IMR-90 (cell line): ENCODE data around the gene ABCB1. TPM values are rescaled to one million over a fixed set of nuclear protein-coding genes. Genes with fewer than 3 reads are reported as not detected.

Source experiments
- ATAC-seq: fragments of 200-7000 bp; cut with Tn5 transposase; 2 replicates; pipeline ENCODE4 v1.9.1; 2020; ENCODE audit warnings: low read depth, mild to moderate bottlenecking, moderate library complexity
- BruUV-seq: library from RNA; stranded (reverse); fragments of 400-500 nt; replicated peaks from 2 replicates; lab custom pipeline; 2021; lab: Mats Ljungman, UMichigan
- CTCF ChIA-PET: fragments of 300-600 bp; formaldehyde crosslinking; extraction: SDS; loops from one replicate; lab custom pipeline; 2021; ENCODE audit warnings: antibody characterized with exemption; lab: Yijun Ruan, JAX
- POLR2A ChIA-PET: fragments of 300-600 bp; sonication (Branson Sonifier 250); formaldehyde crosslinking; loops from one replicate; lab custom pipeline; 2022; ENCODE audit warnings: antibody characterized with exemption; ENCODE audit not compliant: unreplicated experiment; lab: Charles Lee
- DNase-seq: peaks from one replicate; pipeline ENCODE4 v3.0.0; 2013
- H2AFZ ChIP-seq: replicated peaks from 2 replicates; pipeline ENCODE3; 2013; ENCODE audit warnings: low read length, mild to moderate bottlenecking; ENCODE audit not compliant: poor library complexity
- H2AK5ac ChIP-seq: 2 replicates; pipeline ENCODE4 v1.6.1; 2013; ENCODE audit warnings: low read depth, low read length, inconsistent platforms
- H2AK9ac ChIP-seq: replicated peaks from 2 replicates; pipeline ENCODE3; 2013; ENCODE audit warnings: mild to moderate bottlenecking, low read depth, low read length, moderate library complexity; ENCODE audit not compliant: poor library complexity
- H2BK120ac ChIP-seq: 2 replicates; pipeline ENCODE4 v1.6.1; 2013; ENCODE audit warnings: low read depth, low read length, inconsistent platforms
- H2BK15ac ChIP-seq: 3 replicates; pipeline ENCODE4 v1.6.1; 2013; ENCODE audit warnings: low read depth, low read length, inconsistent platforms
- H2BK20ac ChIP-seq: 2 replicates; pipeline ENCODE4 v1.6.1; 2013; ENCODE audit warnings: low read depth, mild to moderate bottlenecking, inconsistent platforms, low read length, moderate library complexity
- H2BK5ac ChIP-seq: 2 replicates; pipeline ENCODE4 v1.6.1; 2013; ENCODE audit warnings: mild to moderate bottlenecking, low read depth, low read length, inconsistent platforms; ENCODE audit not compliant: poor library complexity, severe bottlenecking
- H3K14ac ChIP-seq: replicated peaks from 2 replicates; pipeline ENCODE4 v1.6.1; 2013; ENCODE audit warnings: low read depth, low read length, inconsistent platforms
- H3K18ac ChIP-seq: 2 replicates; pipeline ENCODE4 v1.6.1; 2013; ENCODE audit warnings: low read depth, low read length, control low read depth
- H3K23ac ChIP-seq: 2 replicates; pipeline ENCODE4 v1.6.1; 2013; ENCODE audit warnings: low read depth, low read length, inconsistent platforms
- H3K27ac ChIP-seq: 2 replicates; pipeline ENCODE4 v1.5.1; 2013; ENCODE audit warnings: mild to moderate bottlenecking, control low read depth, low read length; ENCODE audit not compliant: insufficient read depth
- H3K27me3 ChIP-seq: 2 replicates; pipeline ENCODE4 v1.6.1; 2013; ENCODE audit warnings: low read length; ENCODE audit not compliant: control insufficient read depth, insufficient read depth
- H3K36me3 ChIP-seq: 2 replicates; pipeline ENCODE4 v1.6.1; 2013; ENCODE audit warnings: low read length, mixed read lengths; ENCODE audit not compliant: control insufficient read depth, insufficient read depth
- H3K4ac ChIP-seq: 2 replicates; pipeline ENCODE4 v1.6.1; 2013; ENCODE audit warnings: low read depth, low read length, inconsistent platforms
- H3K4me1 ChIP-seq: 2 replicates; pipeline ENCODE4 v1.6.1; 2013; ENCODE audit warnings: low read length, mixed read lengths; ENCODE audit not compliant: control insufficient read depth, insufficient read depth
- H3K4me2 ChIP-seq: 2 replicates; pipeline ENCODE4 v1.6.1; 2013; ENCODE audit warnings: low read depth, mild to moderate bottlenecking, control low read depth, low read length, moderate library complexity
- H3K4me3 ChIP-seq: 2 replicates; pipeline ENCODE4 v1.5.1; 2013; ENCODE audit warnings: low read depth, mild to moderate bottlenecking, control low read depth, low read length, moderate library complexity; ENCODE audit not compliant: insufficient read depth
- H3K56ac ChIP-seq: 2 replicates; pipeline ENCODE4 v1.6.1; 2013; ENCODE audit warnings: low read length, inconsistent platforms; ENCODE audit not compliant: insufficient read depth; ENCODE audit errors: extremely low read depth
- H3K79me1 ChIP-seq, 2 experiments: 2 replicates each; pipeline ENCODE4 v1.6.1; 2013; ENCODE audit warnings: low read length in 2 of 2, inconsistent platforms in 1 of 2, low read depth in 1 of 2
- H3K9ac ChIP-seq: 2 replicates; pipeline ENCODE4 v1.6.1; 2013; ENCODE audit warnings: low read depth, low read length, control low read depth
- H3K9me1 ChIP-seq: 2 replicates; pipeline ENCODE4 v1.6.1; 2013; ENCODE audit warnings: low read length, inconsistent platforms; ENCODE audit not compliant: insufficient read depth
- H3K9me3 ChIP-seq: 2 replicates; pipeline ENCODE4 v1.6.1; 2013; ENCODE audit warnings: low read length; ENCODE audit not compliant: control insufficient read depth, insufficient read depth
- H4K20me1 ChIP-seq: 2 replicates; pipeline ENCODE4 v1.6.1; 2013; ENCODE audit warnings: low read length, inconsistent platforms; ENCODE audit not compliant: insufficient read depth
- H4K5ac ChIP-seq: 2 replicates; pipeline ENCODE4 v1.6.1; 2013; ENCODE audit warnings: mild to moderate bottlenecking, low read depth, low read length, control low read depth
- H4K8ac ChIP-seq, 2 experiments: 2 replicates each; pipeline ENCODE4 v1.6.1; 2013; ENCODE audit warnings: low read depth in 2 of 2, low read length in 2 of 2, control low read depth in 1 of 2, inconsistent platforms in 1 of 2
- H4K91ac ChIP-seq: 2 replicates; pipeline ENCODE4 v1.6.1; 2013; ENCODE audit warnings: low read depth, low read length, inconsistent platforms; ENCODE audit not compliant: insufficient read depth
- BHLHE40 ChIP-seq: fragments of 150-350 bp; IDR thresholded peaks from 2 replicates; pipeline ENCODE4 v1.6.1; 2016; ENCODE audit warnings: mild to moderate bottlenecking, low read depth, low read length
- CHD1 ChIP-seq: IDR thresholded peaks from 2 replicates; pipeline ENCODE4 v1.6.1; 2012; ENCODE audit warnings: low read depth, low read length, improper control_type of control experiment
- MAFK ChIP-seq: IDR thresholded peaks from 2 replicates; pipeline ENCODE4 v1.6.1; 2012; ENCODE audit warnings: low read depth, low read length, improper control_type of control experiment
- MAZ ChIP-seq: IDR thresholded peaks from 2 replicates; pipeline ENCODE4 v1.6.1; 2012; ENCODE audit warnings: low read depth, mild to moderate bottlenecking, low read length, improper control_type of control experiment, moderate library complexity, borderline replicate concordance
- MXI1 ChIP-seq: IDR thresholded peaks from 2 replicates; pipeline ENCODE4 v1.6.1; 2012; ENCODE audit warnings: low read depth, mild to moderate bottlenecking, low read length, moderate library complexity, borderline replicate concordance
- NFE2L2 ChIP-seq: fragments of 150-350 bp; IDR thresholded peaks from 2 replicates; pipeline ENCODE4 v1.6.1; 2016; ENCODE audit warnings: low read depth, mild to moderate bottlenecking, low read length
- POLR2A ChIP-seq: IDR thresholded peaks from 2 replicates; pipeline ENCODE4 v1.6.1; 2012; ENCODE audit warnings: mild to moderate bottlenecking, low read depth, low read length
- RAD21 ChIP-seq: IDR thresholded peaks from 2 replicates; pipeline ENCODE4 v1.6.1; 2012; ENCODE audit warnings: low read length, improper control_type of control experiment
- RCOR1 ChIP-seq: IDR thresholded peaks from 2 replicates; pipeline ENCODE4 v1.6.1; 2012; ENCODE audit warnings: mild to moderate bottlenecking, low read length, improper control_type of control experiment; ENCODE audit not compliant: insufficient replicate concordance
- RFX5 ChIP-seq: IDR thresholded peaks from 2 replicates; pipeline ENCODE4 v1.8.0; 2012; ENCODE audit warnings: low read depth, mild to moderate bottlenecking, low read length, moderate library complexity
- SMC3 ChIP-seq: fragments of 150-350 bp; IDR thresholded peaks from 2 replicates; pipeline ENCODE4 v1.6.1; 2016; ENCODE audit warnings: low read depth, mild to moderate bottlenecking, antibody characterized with exemption, low read length, moderate library complexity
- WGBS, 2 experiments: methylation state at CpG; one replicate each; pipeline versions ENCODE4 v1.1.5 to v1.1.7; 2013; ENCODE audit warnings: missing lambda C conversion rate in 2 of 2; ENCODE audit not compliant: insufficient read length in 1 of 2; ENCODE audit errors: extremely low coverage in 2 of 2; 5-methylcytosine and 5-hydroxymethylcytosine counted together
- dilution Hi-C: fragments of 300-500 bp; cut with HindIII; formaldehyde crosslinking; loops from one replicate; pipeline ENCODE4 v1.14.3; 2018; ENCODE audit warnings: low sequenced_read_pairs; ENCODE audit not compliant: unreplicated experiment
- in situ Hi-C: fragments of 300-500 bp; cut with MboI; formaldehyde crosslinking; loops from 3 replicates; pipeline ENCODE4 v1.14.3; 2019; ENCODE audit warnings: low sequenced_read_pairs, inconsistent platforms, mixed read lengths
- intact Hi-C: fragments of 100-400 bp; cut with micrococcal nuclease; formaldehyde crosslinking; loops from 2 replicates; pipeline ENCODE4 v1.10.0; 2022
- polyA plus RNA-seq, 3 experiments: library from polyadenylated mRNA; depleted of rRNA; stranded (reverse); fragments of >200 nt; gene quantifications; 2 replicates each; pipeline ENCODE4 v1.2.3, GENCODE V29; 2012; ENCODE audit warnings: low replicate concordance in 1 of 3
- total RNA-seq: library from RNA; depleted of rRNA; stranded (reverse); fragments of >200 nt; gene quantifications from 2 replicates; pipeline ENCODE4 v1.2.3, GENCODE V29; 2012
- TF ChIP-seq, protein P1 (sequence below): conservative IDR thresholded peaks from 2 replicates; pipeline ENCODE4 v1.5.1; 2012; ENCODE audit warnings: mild to moderate bottlenecking, low read depth, low read length, improper control_type of control experiment

ABCB1 gene
- total and polyA plus RNA-seq, 2 of the 4 experiments (the other 2 are of a cell fraction): 0.80 to 0.90 TPM

DNA sequence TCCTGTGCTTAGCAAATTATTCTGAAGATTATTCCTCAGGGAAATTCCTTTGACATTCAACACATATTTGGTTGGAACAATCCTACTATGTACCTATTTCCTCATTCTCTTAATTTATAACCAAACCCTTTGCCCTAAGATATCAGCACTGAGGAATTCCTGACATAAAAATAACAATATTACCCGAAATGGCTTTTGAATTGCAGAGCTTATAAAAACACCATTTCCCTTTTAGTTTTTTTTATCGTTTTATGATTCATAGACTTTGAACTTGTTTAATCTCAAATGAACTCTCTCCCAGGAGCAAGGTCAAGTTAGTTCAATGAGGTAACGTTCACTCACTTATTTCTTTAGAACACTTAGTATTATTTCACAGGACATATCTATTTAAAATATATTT lies 7.7 kb upstream of the ABCB1 start:
- H3K4me2 ChIP-seq: no peak overlapping the region

More for the DNA sequence above, 7.7 kb upstream of the ABCB1 start:
- no peak overlapping the region for H3K18ac ChIP-seq
- no CpG with 5 or more reads among the region's 3 CpGs for WGBS, 2 experiments
- no peak overlapping the region for H4K91ac ChIP-seq
- peaks cover 2% of the 10 kb centered on the region; the same call in 1 of the 2 replicates for H3K27me3 ChIP-seq
- no peak overlapping the region for H4K5ac ChIP-seq
- intact Hi-C loops: no loop called here
- H2BK5ac ChIP-seq: no peak overlapping the region
- no peak overlapping the region for H2AK5ac ChIP-seq
- ATAC-seq: no peak
- H4K20me1 ChIP-seq: no peaks in the 10 kb centered on the region
- H3K56ac ChIP-seq: no peak overlapping the region
- ChIA-PET CTCF (no interaction called here), POLR2A (no interaction called here)
- H2BK120ac ChIP-seq: no peak overlapping the region
- H3K14ac ChIP-seq: no peak overlapping the region
- no peak overlapping the region for H3K9ac ChIP-seq
- no peak overlapping the region for H2AFZ ChIP-seq
- H3K4ac ChIP-seq: no peak overlapping the region
- H2BK20ac ChIP-seq: no peak overlapping the region
- no peaks in the 10 kb centered on the region for H3K4me1 ChIP-seq
- no peak overlapping the region for H2AK9ac ChIP-seq
- H3K23ac ChIP-seq: no peak overlapping the region
- TF ChIP-seq RAD21 (no peak), POLR2A (no peak), MXI1 (no peak), RFX5 (no peak), BHLHE40 (no peak), SMC3 (no peak), RCOR1 (no peak), MAZ (no peak), MAFK (no peak), CHD1 (no peak), NFE2L2 (no peak)
- TF ChIP-seq, protein P1, sequence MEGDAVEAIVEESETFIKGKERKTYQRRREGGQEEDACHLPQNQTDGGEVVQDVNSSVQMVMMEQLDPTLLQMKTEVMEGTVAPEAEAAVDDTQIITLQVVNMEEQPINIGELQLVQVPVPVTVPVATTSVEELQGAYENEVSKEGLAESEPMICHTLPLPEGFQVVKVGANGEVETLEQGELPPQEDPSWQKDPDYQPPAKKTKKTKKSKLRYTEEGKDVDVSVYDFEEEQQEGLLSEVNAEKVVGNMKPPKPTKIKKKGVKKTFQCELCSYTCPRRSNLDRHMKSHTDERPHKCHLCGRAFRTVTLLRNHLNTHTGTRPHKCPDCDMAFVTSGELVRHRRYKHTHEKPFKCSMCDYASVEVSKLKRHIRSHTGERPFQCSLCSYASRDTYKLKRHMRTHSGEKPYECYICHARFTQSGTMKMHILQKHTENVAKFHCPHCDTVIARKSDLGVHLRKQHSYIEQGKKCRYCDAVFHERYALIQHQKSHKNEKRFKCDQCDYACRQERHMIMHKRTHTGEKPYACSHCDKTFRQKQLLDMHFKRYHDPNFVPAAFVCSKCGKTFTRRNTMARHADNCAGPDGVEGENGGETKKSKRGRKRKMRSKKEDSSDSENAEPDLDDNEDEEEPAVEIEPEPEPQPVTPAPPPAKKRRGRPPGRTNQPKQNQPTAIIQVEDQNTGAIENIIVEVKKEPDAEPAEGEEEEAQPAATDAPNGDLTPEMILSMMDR: no peak
- in situ Hi-C loops: no loop called here
- no peaks in the 10 kb centered on the region for H3K9me3 ChIP-seq
- no peak overlapping the region for H3K27ac ChIP-seq
- no peak overlapping the region for H3K4me3 ChIP-seq
- no peak overlapping the region for H4K8ac ChIP-seq
- H2BK15ac ChIP-seq: no peak overlapping the region
- dilution Hi-C loops: no loop called here
- BruUV-seq: no TSS peak
- H3K79me1 ChIP-seq: no peaks in the 10 kb centered on the region
- no peaks in the 10 kb centered on the region for H3K9me1 ChIP-seq
- no peaks in the 10 kb centered on the region for H3K36me3 ChIP-seq
- no peak for DNase-seq
